Measurements from ENCODE around the gene GOLGA6L26.
"Not testable (repeated sequence)": the region's sequence is repeated elsewhere in the genome, so short reads cannot be mapped to it uniquely, and the experiment has no call there.

- TF ChIP-seq, protein P1, sequence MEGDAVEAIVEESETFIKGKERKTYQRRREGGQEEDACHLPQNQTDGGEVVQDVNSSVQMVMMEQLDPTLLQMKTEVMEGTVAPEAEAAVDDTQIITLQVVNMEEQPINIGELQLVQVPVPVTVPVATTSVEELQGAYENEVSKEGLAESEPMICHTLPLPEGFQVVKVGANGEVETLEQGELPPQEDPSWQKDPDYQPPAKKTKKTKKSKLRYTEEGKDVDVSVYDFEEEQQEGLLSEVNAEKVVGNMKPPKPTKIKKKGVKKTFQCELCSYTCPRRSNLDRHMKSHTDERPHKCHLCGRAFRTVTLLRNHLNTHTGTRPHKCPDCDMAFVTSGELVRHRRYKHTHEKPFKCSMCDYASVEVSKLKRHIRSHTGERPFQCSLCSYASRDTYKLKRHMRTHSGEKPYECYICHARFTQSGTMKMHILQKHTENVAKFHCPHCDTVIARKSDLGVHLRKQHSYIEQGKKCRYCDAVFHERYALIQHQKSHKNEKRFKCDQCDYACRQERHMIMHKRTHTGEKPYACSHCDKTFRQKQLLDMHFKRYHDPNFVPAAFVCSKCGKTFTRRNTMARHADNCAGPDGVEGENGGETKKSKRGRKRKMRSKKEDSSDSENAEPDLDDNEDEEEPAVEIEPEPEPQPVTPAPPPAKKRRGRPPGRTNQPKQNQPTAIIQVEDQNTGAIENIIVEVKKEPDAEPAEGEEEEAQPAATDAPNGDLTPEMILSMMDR (conservative IDR thresholded peaks at IDR 0.05 in 1 of 2, IDR thresholded peaks at IDR 0.05 in 1 of 2; ENCODE audit: extremely low read depth in 1 of 2, insufficient read depth in 1 of 2, low read depth in 1 of 2, low read length in 2 of 2): not testable (repeated sequence)
- TF ChIP-seq EZH2 (IDR thresholded peaks at IDR 0.05; ENCODE audit: borderline replicate concordance, low read length): not testable (repeated sequence)
These were observed 30.3 kb upstream of the GOLGA6L26 start for GRCh38 chr15:23364261-23364660.
